ENCODE results near the gene EGLN2. TPM values are rescaled to one million over a fixed set of nuclear protein-coding genes. Genes with fewer than 3 reads are reported as not detected.
A peak's percentile ranks its signal among the peaks of the same experiment; 100 is the strongest.

EGLN2 gene
- polyA plus RNA-seq, 1 of the 3 experiments (the other 2 are of a cell fraction), result 43.0 TPM

GRCh38 chr19:40802300-40803169 is 3.5 kb downstream of the EGLN2 start:
- TF ChIP-seq MXI1 (IDR thresholded peaks at IDR 0.05; ENCODE audit: low read depth, low read length) (peak; percentile 25; the same call in 1 of the 2 replicates), GATA2 (CRISPR knock-in tag; IDR thresholded peaks at IDR 0.05) (no peak), FOXJ3 (CRISPR knock-in tag; IDR thresholded peaks at IDR 0.05) (0 out of 2 replicates have a peak, but pooled peaks have one; percentile 40), RFX5 (IDR thresholded peaks at IDR 0.05; ENCODE audit: low read length) (no peak), ZBTB33 (IDR thresholded peaks at IDR 0.05; ENCODE audit: borderline replicate concordance, low read depth) (no peak), RCOR1 (IDR thresholded peaks at IDR 0.05; ENCODE audit: low read length) (0 out of 2 replicates have a peak, but pooled peaks have one; percentile 27), PBX3 (IDR thresholded peaks at IDR 0.05) (no peak), EP300 (IDR thresholded peaks at IDR 0.05; ENCODE audit: borderline replicate concordance in 1 of 2, low read depth in 1 of 2, low read length in 1 of 2) (0 out of 4 replicates have a peak, but pooled peaks of 1 of the 2 experiments have one; percentile 10), TCF12 (IDR thresholded peaks at IDR 0.05) (no peak), JUND (IDR thresholded peaks at IDR 0.05) (no peak)
- Histone ChIP-seq H3K27ac (ENCODE audit: low read depth in 2 of 2, low read length in 1 of 2) (peak overlapping the region in 1 of 2 experiments; percentile 67; a peak in 2 of 4 replicates), H3F3A (replicated peaks; ENCODE audit: insufficient read depth) (peaks cover 21% of the 10 kb centered on the region), H3K36me3 (replicated peaks in 1 of 2; ENCODE audit: control insufficient read depth in 1 of 2, insufficient read depth in 2 of 2, low read length in 1 of 2) (peaks cover 26 to 38% of the 10 kb centered on the region in 2 experiments), H3K9me2 (no peaks in the 10 kb centered on the region), H3K27me3 (ENCODE audit: insufficient read depth) (no peaks in the 10 kb centered on the region), H3K9ac (no peak overlapping the region), H3K9me3 (no peaks in the 10 kb centered on the region), H3K4me2 (peak overlapping the region; percentile 98), H3K4me1 (ENCODE audit: control insufficient read depth in 1 of 2, insufficient read depth in 2 of 2, low read depth in 1 of 2, low read length in 1 of 2) (peaks cover 42 to 77% of the 10 kb centered on the region in 2 experiments; a peak in 2 of 4 replicates), H3K79me2 (ENCODE audit: insufficient read depth) (peaks cover 81% of the 10 kb centered on the region), H3K4me3 (ENCODE audit: low read depth in 2 of 2, low read length in 1 of 2) (peak overlapping the region; percentile 17 to 49; a peak in 3 of 4 replicates), H2AFZ (ENCODE audit: low read depth) (no peak overlapping the region), H4K20me1 (ENCODE audit: insufficient read depth) (peaks cover 76% of the 10 kb centered on the region)
- DNase-seq, result peak; percentile 67
- WGBS (ENCODE audit: low lambda C conversion rate), result 78% methylated on average over 11 of the region's 11 CpGs
- ChIA-PET CTCF (interaction anchor here (0.6 to 1.3 kb wide), 4 partner anchors 25 to 141 kb away, joined by 3 to 5 read pairs (median 4); partner anchors contain the start of gene RAB4B), POLR2A (interaction anchor here (0.9 to 1.4 kb wide), 2 partner anchors 24 to 60 kb away, joined by 3 to 8 read pairs; partner anchors contain the start of gene RAB4B)
